SK-N-SH (cell line): Measurements from ENCODE around the gene ZFYVE21. TPM values are rescaled to one million over a fixed set of nuclear protein-coding genes. Genes with fewer than 3 reads are reported as not detected.
"Not testable (repeated sequence)": the region's sequence is repeated elsewhere in the genome, so short reads cannot be mapped to it uniquely, and the experiment has no call there.

Experiments used
- CTCF ChIA-PET: fragments of 300-600, 350-600 bp; formaldehyde crosslinking; extraction: SDS; loops from one replicate; lab custom pipeline; 2021; lab: Yijun Ruan, JAX
- POLR2A ChIA-PET: fragments of 350-600 bp; sonication (Branson Sonifier 250); formaldehyde crosslinking; extraction: SDS; loops from one replicate; lab custom pipeline; 2020; ENCODE audit warnings: antibody characterized with exemption, inconsistent platforms; lab: Yijun Ruan, JAX
- DNase-seq: peaks from one replicate; pipeline ENCODE4 v3.0.0; 2012
- H2AFZ ChIP-seq: fragments of 200-600 bp; sonication (generic); 2 replicates; pipeline ENCODE4 v1.8.1; 2016; ENCODE audit warnings: antibody characterized with exemption, mild to moderate bottlenecking, low read depth
- H3F3A ChIP-seq: fragments of 200-600 bp; sonication (generic); replicated peaks from 2 replicates; pipeline ENCODE3; 2016; ENCODE audit warnings: antibody characterized with exemption, mild to moderate bottlenecking; ENCODE audit not compliant: insufficient read depth
- H3K27ac ChIP-seq, 2 experiments: fragments of 200-500 bp in 1 of 2; fragments of 200-600 bp in 1 of 2; sonication (Bioruptor generic) in 1 of 2; sonication (generic), shearing (Covaris generic) in 1 of 2; 2 replicates each; pipeline versions ENCODE4 v1.5.1 to v1.6.1; 2014 to 2016; ENCODE audit warnings: low read depth in 2 of 2, inconsistent platforms in 1 of 2, low read length in 1 of 2, mild to moderate bottlenecking in 1 of 2, mixed read lengths in 1 of 2
- H3K27me3 ChIP-seq: fragments of 200-600 bp; sonication (generic), shearing (Covaris generic); 2 replicates; pipeline ENCODE4 v1.6.1; 2016; ENCODE audit warnings: mixed run types; ENCODE audit not compliant: insufficient read depth
- H3K36me3 ChIP-seq, 2 experiments: fragments of 200-500 bp in 1 of 2; fragments of 200-600 bp in 1 of 2; sonication (Bioruptor generic) in 1 of 2; sonication (generic) in 1 of 2; replicated peaks in 1 of 2; 2 replicates each; pipeline versions ENCODE3 to v1.5.1; 2014 to 2016; ENCODE audit warnings: low read length in 1 of 2, mild to moderate bottlenecking in 1 of 2; ENCODE audit not compliant: insufficient read depth in 2 of 2, control insufficient read depth in 1 of 2
- H3K4me1 ChIP-seq, 2 experiments: fragments of 200-500 bp in 1 of 2; fragments of 200-600 bp in 1 of 2; sonication (Bioruptor generic) in 1 of 2; sonication (generic), shearing (Covaris generic) in 1 of 2; 2 replicates each; pipeline versions ENCODE4 v1.5.1 to v1.6.1; 2014 to 2016; ENCODE audit warnings: low read depth in 1 of 2, low read length in 1 of 2, mixed run types in 1 of 2; ENCODE audit not compliant: insufficient read depth in 2 of 2, control insufficient read depth in 1 of 2
- H3K4me2 ChIP-seq: fragments of 200-600 bp; sonication (generic), shearing (Covaris generic); 2 replicates; pipeline ENCODE4 v1.6.1; 2017; ENCODE audit warnings: mixed run types
- H3K4me3 ChIP-seq, 2 experiments: fragments of 200-500 bp in 1 of 2; fragments of 200-600 bp in 1 of 2; sonication (Bioruptor generic) in 1 of 2; sonication (generic), shearing (Covaris generic) in 1 of 2; 2 replicates each; pipeline versions ENCODE4 v1.5.1 to v1.8.1; 2014 to 2016; ENCODE audit warnings: low read depth in 2 of 2, inconsistent platforms in 1 of 2, low read length in 1 of 2, mild to moderate bottlenecking in 1 of 2, mixed read lengths in 1 of 2, moderate library complexity in 1 of 2
- H3K79me2 ChIP-seq: fragments of 200-600 bp; sonication (generic); 2 replicates; pipeline ENCODE4 v1.8.1; 2017; ENCODE audit warnings: mild to moderate bottlenecking; ENCODE audit not compliant: insufficient read depth
- H3K9ac ChIP-seq: fragments of 200-600 bp; sonication (generic); 2 replicates; pipeline ENCODE4 v1.6.1; 2017; ENCODE audit warnings: mixed run types
- H3K9me2 ChIP-seq: fragments of 200-600 bp; sonication (generic); 2 replicates; pipeline ENCODE4 v1.6.1; 2017; ENCODE audit warnings: mixed run types
- H3K9me3 ChIP-seq: fragments of 200-600 bp; sonication (generic); 2 replicates; pipeline ENCODE4 v1.6.1; 2017; ENCODE audit warnings: mixed run types, mild to moderate bottlenecking, moderate library complexity
- H4K20me1 ChIP-seq: fragments of 200-600 bp; sonication (generic); 2 replicates; pipeline ENCODE4 v1.6.1; 2017; ENCODE audit warnings: mild to moderate bottlenecking, mixed run types; ENCODE audit not compliant: insufficient read depth
- ELF1 ChIP-seq: IDR thresholded peaks from 2 replicates; pipeline ENCODE4 v1.4.0; 2012
- EZH2phosphoT487 ChIP-seq: fragments of 200-600 bp; sonication (generic); IDR thresholded peaks from 2 replicates; pipeline ENCODE4 v1.6.1; 2017; ENCODE audit warnings: low read depth, mixed run types, mild to moderate bottlenecking, antibody characterized with exemption, moderate library complexity, borderline replicate concordance
- FOXM1 ChIP-seq: IDR thresholded peaks from 2 replicates; pipeline ENCODE4 v1.4.0; 2012; ENCODE audit warnings: low read depth, mild to moderate bottlenecking
- GABPA ChIP-seq: IDR thresholded peaks from 2 replicates; pipeline ENCODE4 v1.4.0; 2012; ENCODE audit warnings: low read depth, mild to moderate bottlenecking
- MEF2A ChIP-seq: IDR thresholded peaks from 2 replicates; pipeline ENCODE4 v1.4.0; 2012; ENCODE audit warnings: low read depth, borderline replicate concordance
- NFIC ChIP-seq: IDR thresholded peaks from 2 replicates; pipeline ENCODE4 v1.4.0; 2012; ENCODE audit warnings: borderline replicate concordance
- PBX3 ChIP-seq: IDR thresholded peaks from 2 replicates; pipeline ENCODE4; 2012
- POLR2AphosphoS5 ChIP-seq: IDR thresholded peaks from 2 replicates; pipeline ENCODE4 v1.6.1; 2012; ENCODE audit warnings: low read depth, low read length
- RCOR1 ChIP-seq: fragments of 150-350 bp; IDR thresholded peaks from 2 replicates; pipeline ENCODE4 v1.6.1; 2017; ENCODE audit warnings: antibody characterized with exemption, low read length
- RFX5 ChIP-seq: IDR thresholded peaks from 2 replicates; pipeline ENCODE4 v1.6.1; 2012; ENCODE audit warnings: mild to moderate bottlenecking, improper control_type of control experiment, low read length
- SIN3A ChIP-seq: IDR thresholded peaks from 2 replicates; pipeline ENCODE4 v1.6.1; 2012; ENCODE audit warnings: low read depth, mild to moderate bottlenecking, low read length, moderate library complexity, borderline replicate concordance
- TAF1 ChIP-seq: IDR thresholded peaks from 2 replicates; pipeline ENCODE4 v1.6.1; 2012; ENCODE audit warnings: low read depth, mild to moderate bottlenecking, low read length, moderate library complexity, borderline replicate concordance
- WGBS: methylation state at CpG from one replicate; pipeline ENCODE4 v1.1.6; 2017; ENCODE audit warnings: low lambda C conversion rate; 5-methylcytosine and 5-hydroxymethylcytosine counted together
- polyA plus RNA-seq, 3 experiments: library from polyadenylated mRNA; depleted of rRNA; stranded (reverse); fragments of >200 nt; gene quantifications; 2 replicates each; pipeline ENCODE4 v1.2.3, GENCODE V29; 2012
- TF ChIP-seq, protein P1 (sequence below): IDR thresholded peaks from 2 replicates; pipeline ENCODE4 v1.4.0; 2012; ENCODE audit warnings: low read depth, borderline replicate concordance
- TF ChIP-seq, protein P2 (sequence below): fragments of 200-600 bp; sonication (generic); IDR thresholded peaks from 2 replicates; pipeline ENCODE4 v1.6.1; 2017; ENCODE audit warnings: antibody characterized with exemption, mild to moderate bottlenecking, moderate library complexity

ZFYVE21 gene
- polyA plus RNA-seq, 1 of the 3 experiments (the other 2 are of a cell fraction), result 82.1 TPM

DNA sequence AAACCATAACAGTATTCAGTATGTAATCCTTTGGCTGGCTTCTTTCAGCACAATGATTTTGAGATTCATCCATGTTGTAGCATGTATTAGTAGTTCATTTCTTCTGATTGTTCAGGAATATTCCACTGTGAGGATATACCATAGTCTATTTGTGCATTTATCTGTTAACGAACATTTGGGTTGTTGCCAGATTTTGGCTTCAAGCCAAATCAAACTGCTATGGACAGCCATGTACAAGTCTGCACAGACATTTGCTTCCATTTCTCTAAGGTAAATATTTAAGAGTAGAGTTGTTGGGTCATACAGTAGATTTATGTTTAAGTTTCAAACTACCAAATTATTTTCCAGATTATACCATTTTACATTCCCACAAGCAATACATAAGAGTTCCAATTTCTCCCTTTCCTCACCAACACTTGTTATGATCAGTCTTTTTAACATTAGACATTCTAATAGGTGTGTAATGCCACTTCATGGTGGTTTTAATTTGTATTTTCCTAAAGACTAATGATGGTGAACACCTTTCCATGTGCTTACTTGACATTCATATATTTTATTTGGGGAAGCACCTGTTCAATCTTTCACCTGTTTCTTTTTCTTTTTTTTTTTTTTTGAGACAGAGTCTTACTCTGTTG is 56.6 kb downstream of the ZFYVE21 start (continued):
- TF ChIP-seq, protein P1, sequence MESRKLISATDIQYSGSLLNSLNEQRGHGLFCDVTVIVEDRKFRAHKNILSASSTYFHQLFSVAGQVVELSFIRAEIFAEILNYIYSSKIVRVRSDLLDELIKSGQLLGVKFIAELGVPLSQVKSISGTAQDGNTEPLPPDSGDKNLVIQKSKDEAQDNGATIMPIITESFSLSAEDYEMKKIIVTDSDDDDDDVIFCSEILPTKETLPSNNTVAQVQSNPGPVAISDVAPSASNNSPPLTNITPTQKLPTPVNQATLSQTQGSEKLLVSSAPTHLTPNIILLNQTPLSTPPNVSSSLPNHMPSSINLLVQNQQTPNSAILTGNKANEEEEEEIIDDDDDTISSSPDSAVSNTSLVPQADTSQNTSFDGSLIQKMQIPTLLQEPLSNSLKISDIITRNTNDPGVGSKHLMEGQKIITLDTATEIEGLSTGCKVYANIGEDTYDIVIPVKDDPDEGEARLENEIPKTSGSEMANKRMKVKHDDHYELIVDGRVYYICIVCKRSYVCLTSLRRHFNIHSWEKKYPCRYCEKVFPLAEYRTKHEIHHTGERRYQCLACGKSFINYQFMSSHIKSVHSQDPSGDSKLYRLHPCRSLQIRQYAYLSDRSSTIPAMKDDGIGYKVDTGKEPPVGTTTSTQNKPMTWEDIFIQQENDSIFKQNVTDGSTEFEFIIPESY, result no peak
- no peak for TF ChIP-seq POLR2AphosphoS5
- TF ChIP-seq MEF2A, result no peak
- TF ChIP-seq NFIC, result no peak

GRCh38 chr14:103773521-103773920 is 57.9 kb downstream of the ZFYVE21 start:
- 92% methylated on average over 2 of the region's 2 CpGs for WGBS

GRCh38 chr14:103775506-103775905 is 59.9 kb downstream of the ZFYVE21 start:
- Histone ChIP-seq H3K9ac (no peak overlapping the region), H3K79me2 (no peaks in the 10 kb centered on the region), H3K27me3 (no peaks in the 10 kb centered on the region), H4K20me1 (no peaks in the 10 kb centered on the region), H3K4me2 (no peak overlapping the region), H3K4me1 (no peaks in the 10 kb centered on the region), H3K9me3 (no peaks in the 10 kb centered on the region), H2AFZ (no peak overlapping the region), H3K9me2 (no peaks in the 10 kb centered on the region), H3K27ac (no peak overlapping the region), H3K36me3 (peaks cover 0 to 11% of the 10 kb centered on the region in 2 experiments), H3K4me3 (no peak overlapping the region), H3F3A (no peaks in the 10 kb centered on the region)
- no peak for DNase-seq
- TF ChIP-seq TAF1 (no peak), GABPA (no peak), SIN3A (no peak), EZH2phosphoT487 (no peak), RFX5 (no peak), RCOR1 (no peak), ELF1 (no peak), PBX3 (no peak)
- TF ChIP-seq, protein P2, sequence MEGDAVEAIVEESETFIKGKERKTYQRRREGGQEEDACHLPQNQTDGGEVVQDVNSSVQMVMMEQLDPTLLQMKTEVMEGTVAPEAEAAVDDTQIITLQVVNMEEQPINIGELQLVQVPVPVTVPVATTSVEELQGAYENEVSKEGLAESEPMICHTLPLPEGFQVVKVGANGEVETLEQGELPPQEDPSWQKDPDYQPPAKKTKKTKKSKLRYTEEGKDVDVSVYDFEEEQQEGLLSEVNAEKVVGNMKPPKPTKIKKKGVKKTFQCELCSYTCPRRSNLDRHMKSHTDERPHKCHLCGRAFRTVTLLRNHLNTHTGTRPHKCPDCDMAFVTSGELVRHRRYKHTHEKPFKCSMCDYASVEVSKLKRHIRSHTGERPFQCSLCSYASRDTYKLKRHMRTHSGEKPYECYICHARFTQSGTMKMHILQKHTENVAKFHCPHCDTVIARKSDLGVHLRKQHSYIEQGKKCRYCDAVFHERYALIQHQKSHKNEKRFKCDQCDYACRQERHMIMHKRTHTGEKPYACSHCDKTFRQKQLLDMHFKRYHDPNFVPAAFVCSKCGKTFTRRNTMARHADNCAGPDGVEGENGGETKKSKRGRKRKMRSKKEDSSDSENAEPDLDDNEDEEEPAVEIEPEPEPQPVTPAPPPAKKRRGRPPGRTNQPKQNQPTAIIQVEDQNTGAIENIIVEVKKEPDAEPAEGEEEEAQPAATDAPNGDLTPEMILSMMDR, result no peak
- CTCF ChIA-PET, result interaction anchor here (1.8 kb wide), 1 partner anchor 11 kb away, joined by 4 read pairs; no protein-coding TSS in a partner anchor
- POLR2A ChIA-PET, result no interaction called here
- 97% methylated on average over 7 of the region's 7 CpGs for WGBS

More at GRCh38 chr14:103773521-103773920, 57.9 kb downstream of the ZFYVE21 start:
- no peaks in the 10 kb centered on the region for H3K4me1 ChIP-seq
- CTCF ChIA-PET, result no interaction called here
- H3K9me2 ChIP-seq, result no peaks in the 10 kb centered on the region
- no peaks in the 10 kb centered on the region for H3K27me3 ChIP-seq
- H3K9ac ChIP-seq, result no peak overlapping the region
- H3K79me2 ChIP-seq, result no peaks in the 10 kb centered on the region
- no peak for TF ChIP-seq FOXM1
- POLR2A ChIA-PET, result no interaction called here
- no peaks in the 10 kb centered on the region for H3K9me3 ChIP-seq
- no peaks in the 10 kb centered on the region for H4K20me1 ChIP-seq
- no peaks in the 10 kb centered on the region for H3F3A ChIP-seq
- H3K4me3 ChIP-seq, result no peak overlapping the region
- no peak for DNase-seq
- no peak overlapping the region for H2AFZ ChIP-seq
- H3K27ac ChIP-seq, result no peak overlapping the region
- peaks cover 0 to 11% of the 10 kb centered on the region in 2 experiments for H3K36me3 ChIP-seq
- H3K4me2 ChIP-seq, result no peak overlapping the region

GRCh38 chr14:103776319-103776718 is 60.7 kb downstream of the ZFYVE21 start:
- H3K9ac ChIP-seq, H3K4me2 ChIP-seq, H3K27ac ChIP-seq, CTCF ChIA-PET, H3K4me1 ChIP-seq, H3F3A ChIP-seq, POLR2A ChIA-PET, H4K20me1 ChIP-seq, H2AFZ ChIP-seq, H3K9me3 ChIP-seq, H3K4me3 ChIP-seq, H3K79me2 ChIP-seq, H3K27me3 ChIP-seq, H3K9me2 ChIP-seq, DNase-seq: not testable (repeated sequence)
- peaks cover 0 to 11% of the 10 kb centered on the region in 2 experiments for H3K36me3 ChIP-seq
- WGBS, result 98% methylated on average over 6 of the region's 6 CpGs
